PFSK-1 (cell line): Measurements from ENCODE around the gene PCDHA2.

Experiments
- POLR2AphosphoS5 ChIP-seq: IDR thresholded peaks from 2 replicates; pipeline ENCODE4 v1.6.1; 2012; ENCODE audit warnings: low read depth, mild to moderate bottlenecking, control low read depth, low read length, moderate library complexity
- REST ChIP-seq, 2 experiments: IDR thresholded peaks; 2 replicates each; pipeline versions ENCODE4 v1.6.1 to v1.8.0; 2011 to 2012; ENCODE audit warnings: low read depth in 2 of 2, low read length in 2 of 2, control low read depth in 1 of 2, inconsistent platforms in 1 of 2, mild to moderate bottlenecking in 1 of 2, moderate library complexity in 1 of 2; ENCODE audit not compliant: insufficient read depth in 1 of 2
- SIN3A ChIP-seq: IDR thresholded peaks from 2 replicates; pipeline ENCODE4 v1.6.1; 2012; ENCODE audit warnings: mild to moderate bottlenecking, low read length, moderate library complexity, borderline replicate concordance; ENCODE audit not compliant: insufficient read depth
- TAF1 ChIP-seq: IDR thresholded peaks from 2 replicates; pipeline ENCODE4 v1.6.1; 2012; ENCODE audit warnings: low read length, control low read depth, borderline replicate concordance; ENCODE audit not compliant: insufficient read depth

- TF ChIP-seq POLR2AphosphoS5 = no peak
- no peak for TF ChIP-seq SIN3A
- TF ChIP-seq REST (IDR thresholded peaks at IDR 0.05; ENCODE audit: insufficient read depth in 1 of 2, low read depth in 2 of 2, low read length in 2 of 2) = no peak
- no peak for TF ChIP-seq TAF1
Measured at GRCh38 chr5:140821375-140822280, 27.0 kb downstream of the PCDHA2 start, which contains the start of gene PCDHA5.
